ENCODE results near the gene CTDSP2. TPM values are rescaled to one million over a fixed set of nuclear protein-coding genes. Genes with fewer than 3 reads are reported as not detected.

CTDSP2 gene
- total RNA-seq, 1 experiment from 2014 or later = 82.7 TPM

DNA sequence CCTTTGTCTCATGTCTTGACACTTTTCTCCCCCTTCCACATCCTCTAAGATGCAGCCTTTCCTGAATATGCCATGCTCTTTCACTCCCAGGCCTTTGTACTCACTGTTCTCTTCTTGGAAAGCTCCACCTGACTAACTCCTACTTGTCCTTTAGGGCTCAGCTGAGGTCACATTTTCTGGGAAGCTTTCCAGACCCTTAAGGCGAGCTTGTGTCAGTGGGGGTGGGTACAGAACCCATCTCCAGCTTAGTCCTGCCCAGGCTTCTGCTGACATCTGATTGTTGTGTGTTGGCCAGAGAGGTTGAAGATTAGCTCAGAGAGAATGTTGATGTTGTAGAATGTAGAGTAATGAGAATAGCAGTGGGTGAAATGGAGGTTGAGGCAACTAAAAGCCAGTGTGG is 66.8 kb downstream of the CTDSP2 start:
- RAD21 ChIA-PET (ENCODE audit: low non-redundant PET in 1 of 2, low total read pairs in 2 of 2, uncharacterized antibody in 2 of 2, unreplicated experiment in 2 of 2) = no interaction called here
- H3K9me2 ChIP-seq (ENCODE audit: insufficient read depth) = no peaks in the 10 kb centered on the region
- peaks cover 6 to 10% of the 10 kb centered on the region in 2 experiments for H3K4me1 ChIP-seq (ENCODE audit: control insufficient read depth in 1 of 2, insufficient read depth in 2 of 2, low read length in 2 of 2)
- CTCF ChIA-PET = interaction anchor here (1.3 kb wide), 1 partner anchor 20 kb away, joined by 3 read pairs; no protein-coding TSS in a partner anchor
- no peak overlapping the region for H3K9ac ChIP-seq (ENCODE audit: low read length)
- H3K4me3 ChIP-seq (replicated peaks in 1 of 2; ENCODE audit: low read depth in 1 of 2, low read length in 2 of 2) = no peak overlapping the region
- ATAC-seq = no peak
- no TSS peak for BruUV-seq (replicated peaks)
- POLR2A ChIA-PET = interaction anchor here (0.8 to 1.1 kb wide), 2 partner anchors 8 to 14 kb away, joined by 3 read pairs; partner anchors contain the start of genes EEF1AKMT3 and METTL1
- no peaks in the 10 kb centered on the region for H4K20me1 ChIP-seq (ENCODE audit: insufficient read depth)
- H2AFZ ChIP-seq (ENCODE audit: low read depth, low read length, poor library complexity, severe bottlenecking) = no peak overlapping the region
- intact Hi-C loops (cut with micrococcal nuclease) = no loop called here
- no peaks in the 10 kb centered on the region for H3K9me3 ChIP-seq (ENCODE audit: control insufficient read depth in 1 of 2, insufficient read depth in 1 of 2, low read depth in 1 of 2, low read length in 2 of 2)
- H3K79me2 ChIP-seq (ENCODE audit: insufficient read depth, low read length) = peaks cover 21% of the 10 kb centered on the region
- no peak overlapping the region for H3K4me2 ChIP-seq (ENCODE audit: low read length)
- no peaks in the 10 kb centered on the region for H3K36me3 ChIP-seq (ENCODE audit: control insufficient read depth in 1 of 2, insufficient read depth in 2 of 2, low read length in 2 of 2)
- TF ChIP-seq JUND (IDR thresholded peaks at IDR 0.05) (no peak), EGR1 (IDR thresholded peaks at IDR 0.05; ENCODE audit: low read depth) (no peak), TCF7L2 (IDR thresholded peaks at IDR 0.05; ENCODE audit: borderline replicate concordance, extremely low read depth, insufficient read depth, insufficient read length) (no peak), POLR2AphosphoS5 (IDR thresholded peaks at IDR 0.05; ENCODE audit: low read depth, low read length) (no peak), SRF (IDR thresholded peaks at IDR 0.05; ENCODE audit: low read depth) (no peak)
- TF ChIP-seq, protein P1, sequence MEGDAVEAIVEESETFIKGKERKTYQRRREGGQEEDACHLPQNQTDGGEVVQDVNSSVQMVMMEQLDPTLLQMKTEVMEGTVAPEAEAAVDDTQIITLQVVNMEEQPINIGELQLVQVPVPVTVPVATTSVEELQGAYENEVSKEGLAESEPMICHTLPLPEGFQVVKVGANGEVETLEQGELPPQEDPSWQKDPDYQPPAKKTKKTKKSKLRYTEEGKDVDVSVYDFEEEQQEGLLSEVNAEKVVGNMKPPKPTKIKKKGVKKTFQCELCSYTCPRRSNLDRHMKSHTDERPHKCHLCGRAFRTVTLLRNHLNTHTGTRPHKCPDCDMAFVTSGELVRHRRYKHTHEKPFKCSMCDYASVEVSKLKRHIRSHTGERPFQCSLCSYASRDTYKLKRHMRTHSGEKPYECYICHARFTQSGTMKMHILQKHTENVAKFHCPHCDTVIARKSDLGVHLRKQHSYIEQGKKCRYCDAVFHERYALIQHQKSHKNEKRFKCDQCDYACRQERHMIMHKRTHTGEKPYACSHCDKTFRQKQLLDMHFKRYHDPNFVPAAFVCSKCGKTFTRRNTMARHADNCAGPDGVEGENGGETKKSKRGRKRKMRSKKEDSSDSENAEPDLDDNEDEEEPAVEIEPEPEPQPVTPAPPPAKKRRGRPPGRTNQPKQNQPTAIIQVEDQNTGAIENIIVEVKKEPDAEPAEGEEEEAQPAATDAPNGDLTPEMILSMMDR (IDR thresholded peaks at IDR 0.05 in 2 of 3, conservative IDR thresholded peaks at IDR 0.05 in 1 of 3; ENCODE audit: borderline replicate concordance in 1 of 3, insufficient read depth in 1 of 3, low read depth in 2 of 3, low read length in 2 of 3) = no peak
- TF ChIP-seq, protein P2, sequence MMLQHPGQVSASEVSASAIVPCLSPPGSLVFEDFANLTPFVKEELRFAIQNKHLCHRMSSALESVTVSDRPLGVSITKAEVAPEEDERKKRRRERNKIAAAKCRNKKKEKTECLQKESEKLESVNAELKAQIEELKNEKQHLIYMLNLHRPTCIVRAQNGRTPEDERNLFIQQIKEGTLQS (IDR thresholded peaks at IDR 0.05) = no peak
- no peak for DNase-seq (ENCODE audit: low read depth, low spot score)
- no peaks in the 10 kb centered on the region for H3K27me3 ChIP-seq (ENCODE audit: insufficient read depth, low read length)
- H3K27ac ChIP-seq (ENCODE audit: low read depth, low read length) = no peak overlapping the region

DNA sequence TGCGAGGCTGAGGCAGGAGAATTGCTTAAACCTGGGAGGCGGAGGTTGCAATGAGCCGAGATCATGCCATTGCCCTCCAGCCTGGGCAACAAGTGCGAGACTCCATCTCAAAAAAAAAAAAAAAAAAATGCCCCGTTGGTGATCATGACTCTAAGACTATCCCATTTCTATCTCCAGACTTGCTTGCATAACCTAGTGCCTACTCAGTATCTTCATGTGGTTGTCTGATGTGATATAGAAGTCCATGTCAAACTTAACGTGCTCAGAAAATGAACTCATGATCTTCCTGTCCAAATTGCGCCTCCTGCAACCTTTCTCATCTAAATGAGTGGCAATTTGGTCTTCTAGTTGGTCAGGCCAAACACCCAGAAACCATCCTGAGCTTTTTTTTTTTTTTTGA is 68.6 kb downstream of the CTDSP2 start:
- intact Hi-C loops (cut with micrococcal nuclease) = no loop called here
- no peak overlapping the region for H3K4me3 ChIP-seq (replicated peaks in 1 of 2; ENCODE audit: low read depth in 1 of 2, low read length in 2 of 2)
- ChIA-PET POLR2A (no interaction called here), RAD21 (ENCODE audit: low non-redundant PET in 1 of 2, low total read pairs in 2 of 2, uncharacterized antibody in 2 of 2, unreplicated experiment in 2 of 2) (no interaction called here), CTCF (no interaction called here)
- H3K9me2 ChIP-seq (ENCODE audit: insufficient read depth) = no peaks in the 10 kb centered on the region
- H3K4me2 ChIP-seq (ENCODE audit: low read length) = no peak overlapping the region
- BruUV-seq (replicated peaks) = no TSS peak
- no peak overlapping the region for H3K27ac ChIP-seq (ENCODE audit: low read depth, low read length)
- H3K27me3 ChIP-seq (ENCODE audit: insufficient read depth, low read length) = no peaks in the 10 kb centered on the region
- DNase-seq (ENCODE audit: low read depth, low spot score) (no peak), ATAC-seq (no peak)
- H3K4me1 ChIP-seq (ENCODE audit: control insufficient read depth in 1 of 2, insufficient read depth in 2 of 2, low read length in 2 of 2) = peaks cover 5 to 13% of the 10 kb centered on the region in 2 experiments; a peak in 3 of 4 replicates
- no peaks in the 10 kb centered on the region for H4K20me1 ChIP-seq (ENCODE audit: insufficient read depth)
- H3K36me3 ChIP-seq (ENCODE audit: control insufficient read depth in 1 of 2, insufficient read depth in 2 of 2, low read length in 2 of 2) = no peaks in the 10 kb centered on the region; a peak in 1 of 4 replicates
- no peaks in the 10 kb centered on the region for H3K9me3 ChIP-seq (ENCODE audit: control insufficient read depth in 1 of 2, insufficient read depth in 1 of 2, low read depth in 1 of 2, low read length in 2 of 2)
- no peak overlapping the region for H3K9ac ChIP-seq (ENCODE audit: low read length)
- no peak overlapping the region for H2AFZ ChIP-seq (ENCODE audit: low read depth, low read length, poor library complexity, severe bottlenecking)
- peaks cover 10% of the 10 kb centered on the region for H3K79me2 ChIP-seq (ENCODE audit: insufficient read depth, low read length)
- TF ChIP-seq, protein P3, sequence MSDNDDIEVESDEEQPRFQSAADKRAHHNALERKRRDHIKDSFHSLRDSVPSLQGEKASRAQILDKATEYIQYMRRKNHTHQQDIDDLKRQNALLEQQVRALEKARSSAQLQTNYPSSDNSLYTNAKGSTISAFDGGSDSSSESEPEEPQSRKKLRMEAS (IDR thresholded peaks at IDR 0.05) = no peak
- TF ChIP-seq YY1 (IDR thresholded peaks at IDR 0.05; ENCODE audit: extremely low read depth, insufficient replicate concordance, low read depth, low read length) (no peak), FOSL1 (IDR thresholded peaks at IDR 0.05; ENCODE audit: low read depth) (no peak), RAD21 (IDR thresholded peaks at IDR 0.05; ENCODE audit: low read depth) (no peak), JUND (IDR thresholded peaks at IDR 0.05) (no peak), EGR1 (IDR thresholded peaks at IDR 0.05; ENCODE audit: low read depth) (no peak), CBX3 (IDR thresholded peaks at IDR 0.05; ENCODE audit: low read depth) (no peak), ELF1 (IDR thresholded peaks at IDR 0.05; ENCODE audit: borderline replicate concordance, low read depth) (no peak), TCF7L2 (IDR thresholded peaks at IDR 0.05; ENCODE audit: borderline replicate concordance, extremely low read depth, insufficient read depth, insufficient read length) (no peak), ZNF274 (IDR thresholded peaks at IDR 0.05; ENCODE audit: low read depth, low read length) (no peak)
- TF ChIP-seq, protein P4, sequence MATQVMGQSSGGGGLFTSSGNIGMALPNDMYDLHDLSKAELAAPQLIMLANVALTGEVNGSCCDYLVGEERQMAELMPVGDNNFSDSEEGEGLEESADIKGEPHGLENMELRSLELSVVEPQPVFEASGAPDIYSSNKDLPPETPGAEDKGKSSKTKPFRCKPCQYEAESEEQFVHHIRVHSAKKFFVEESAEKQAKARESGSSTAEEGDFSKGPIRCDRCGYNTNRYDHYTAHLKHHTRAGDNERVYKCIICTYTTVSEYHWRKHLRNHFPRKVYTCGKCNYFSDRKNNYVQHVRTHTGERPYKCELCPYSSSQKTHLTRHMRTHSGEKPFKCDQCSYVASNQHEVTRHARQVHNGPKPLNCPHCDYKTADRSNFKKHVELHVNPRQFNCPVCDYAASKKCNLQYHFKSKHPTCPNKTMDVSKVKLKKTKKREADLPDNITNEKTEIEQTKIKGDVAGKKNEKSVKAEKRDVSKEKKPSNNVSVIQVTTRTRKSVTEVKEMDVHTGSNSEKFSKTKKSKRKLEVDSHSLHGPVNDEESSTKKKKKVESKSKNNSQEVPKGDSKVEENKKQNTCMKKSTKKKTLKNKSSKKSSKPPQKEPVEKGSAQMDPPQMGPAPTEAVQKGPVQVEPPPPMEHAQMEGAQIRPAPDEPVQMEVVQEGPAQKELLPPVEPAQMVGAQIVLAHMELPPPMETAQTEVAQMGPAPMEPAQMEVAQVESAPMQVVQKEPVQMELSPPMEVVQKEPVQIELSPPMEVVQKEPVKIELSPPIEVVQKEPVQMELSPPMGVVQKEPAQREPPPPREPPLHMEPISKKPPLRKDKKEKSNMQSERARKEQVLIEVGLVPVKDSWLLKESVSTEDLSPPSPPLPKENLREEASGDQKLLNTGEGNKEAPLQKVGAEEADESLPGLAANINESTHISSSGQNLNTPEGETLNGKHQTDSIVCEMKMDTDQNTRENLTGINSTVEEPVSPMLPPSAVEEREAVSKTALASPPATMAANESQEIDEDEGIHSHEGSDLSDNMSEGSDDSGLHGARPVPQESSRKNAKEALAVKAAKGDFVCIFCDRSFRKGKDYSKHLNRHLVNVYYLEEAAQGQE (IDR thresholded peaks at IDR 0.05; ENCODE audit: low read depth) = no peak

All from HCT116 (cell line).